IMR-90 (cell line): ENCODE results near the gene TDRD1. TPM values are rescaled to one million over a fixed set of nuclear protein-coding genes. Genes with fewer than 3 reads are reported as not detected.

Experiments
- ATAC-seq: fragments of 200-7000 bp; cut with Tn5 transposase; 2 replicates; pipeline ENCODE4 v1.9.1; 2020; ENCODE audit warnings: low read depth, mild to moderate bottlenecking, moderate library complexity
- BruUV-seq: library from RNA; stranded (reverse); fragments of 400-500 nt; replicated peaks from 2 replicates; lab custom pipeline; 2021; lab: Mats Ljungman, UMichigan
- CTCF ChIA-PET: fragments of 300-600 bp; formaldehyde crosslinking; extraction: SDS; loops from one replicate; lab custom pipeline; 2021; ENCODE audit warnings: antibody characterized with exemption; lab: Yijun Ruan, JAX
- POLR2A ChIA-PET: fragments of 300-600 bp; sonication (Branson Sonifier 250); formaldehyde crosslinking; loops from one replicate; lab custom pipeline; 2022; ENCODE audit warnings: antibody characterized with exemption; ENCODE audit not compliant: unreplicated experiment; lab: Charles Lee
- DNase-seq: peaks from one replicate; pipeline ENCODE4 v3.0.0; 2013
- H2AFZ ChIP-seq: replicated peaks from 2 replicates; pipeline ENCODE3; 2013; ENCODE audit warnings: low read length, mild to moderate bottlenecking; ENCODE audit not compliant: poor library complexity
- H2AK5ac ChIP-seq: 2 replicates; pipeline ENCODE4 v1.6.1; 2013; ENCODE audit warnings: low read depth, low read length, inconsistent platforms
- H2AK9ac ChIP-seq: replicated peaks from 2 replicates; pipeline ENCODE3; 2013; ENCODE audit warnings: mild to moderate bottlenecking, low read depth, low read length, moderate library complexity; ENCODE audit not compliant: poor library complexity
- H2BK120ac ChIP-seq: 2 replicates; pipeline ENCODE4 v1.6.1; 2013; ENCODE audit warnings: low read depth, low read length, inconsistent platforms
- H2BK15ac ChIP-seq: 3 replicates; pipeline ENCODE4 v1.6.1; 2013; ENCODE audit warnings: low read depth, low read length, inconsistent platforms
- H2BK20ac ChIP-seq: 2 replicates; pipeline ENCODE4 v1.6.1; 2013; ENCODE audit warnings: low read depth, mild to moderate bottlenecking, inconsistent platforms, low read length, moderate library complexity
- H2BK5ac ChIP-seq: 2 replicates; pipeline ENCODE4 v1.6.1; 2013; ENCODE audit warnings: mild to moderate bottlenecking, low read depth, low read length, inconsistent platforms; ENCODE audit not compliant: poor library complexity, severe bottlenecking
- H3K14ac ChIP-seq: replicated peaks from 2 replicates; pipeline ENCODE4 v1.6.1; 2013; ENCODE audit warnings: low read depth, low read length, inconsistent platforms
- H3K18ac ChIP-seq: 2 replicates; pipeline ENCODE4 v1.6.1; 2013; ENCODE audit warnings: low read depth, low read length, control low read depth
- H3K23ac ChIP-seq: 2 replicates; pipeline ENCODE4 v1.6.1; 2013; ENCODE audit warnings: low read depth, low read length, inconsistent platforms
- H3K27ac ChIP-seq: 2 replicates; pipeline ENCODE4 v1.5.1; 2013; ENCODE audit warnings: mild to moderate bottlenecking, control low read depth, low read length; ENCODE audit not compliant: insufficient read depth
- H3K27me3 ChIP-seq: 2 replicates; pipeline ENCODE4 v1.6.1; 2013; ENCODE audit warnings: low read length; ENCODE audit not compliant: control insufficient read depth, insufficient read depth
- H3K36me3 ChIP-seq: 2 replicates; pipeline ENCODE4 v1.6.1; 2013; ENCODE audit warnings: low read length, mixed read lengths; ENCODE audit not compliant: control insufficient read depth, insufficient read depth
- H3K4ac ChIP-seq: 2 replicates; pipeline ENCODE4 v1.6.1; 2013; ENCODE audit warnings: low read depth, low read length, inconsistent platforms
- H3K4me1 ChIP-seq: 2 replicates; pipeline ENCODE4 v1.6.1; 2013; ENCODE audit warnings: low read length, mixed read lengths; ENCODE audit not compliant: control insufficient read depth, insufficient read depth
- H3K4me2 ChIP-seq: 2 replicates; pipeline ENCODE4 v1.6.1; 2013; ENCODE audit warnings: low read depth, mild to moderate bottlenecking, control low read depth, low read length, moderate library complexity
- H3K4me3 ChIP-seq: 2 replicates; pipeline ENCODE4 v1.5.1; 2013; ENCODE audit warnings: low read depth, mild to moderate bottlenecking, control low read depth, low read length, moderate library complexity; ENCODE audit not compliant: insufficient read depth
- H3K56ac ChIP-seq: 2 replicates; pipeline ENCODE4 v1.6.1; 2013; ENCODE audit warnings: low read length, inconsistent platforms; ENCODE audit not compliant: insufficient read depth; ENCODE audit errors: extremely low read depth
- H3K79me1 ChIP-seq, 2 experiments: 2 replicates each; pipeline ENCODE4 v1.6.1; 2013; ENCODE audit warnings: low read length in 2 of 2, inconsistent platforms in 1 of 2, low read depth in 1 of 2
- H3K9ac ChIP-seq: 2 replicates; pipeline ENCODE4 v1.6.1; 2013; ENCODE audit warnings: low read depth, low read length, control low read depth
- H3K9me1 ChIP-seq: 2 replicates; pipeline ENCODE4 v1.6.1; 2013; ENCODE audit warnings: low read length, inconsistent platforms; ENCODE audit not compliant: insufficient read depth
- H3K9me3 ChIP-seq: 2 replicates; pipeline ENCODE4 v1.6.1; 2013; ENCODE audit warnings: low read length; ENCODE audit not compliant: control insufficient read depth, insufficient read depth
- H4K20me1 ChIP-seq: 2 replicates; pipeline ENCODE4 v1.6.1; 2013; ENCODE audit warnings: low read length, inconsistent platforms; ENCODE audit not compliant: insufficient read depth
- H4K5ac ChIP-seq: 2 replicates; pipeline ENCODE4 v1.6.1; 2013; ENCODE audit warnings: mild to moderate bottlenecking, low read depth, low read length, control low read depth
- H4K8ac ChIP-seq, 2 experiments: 2 replicates each; pipeline ENCODE4 v1.6.1; 2013; ENCODE audit warnings: low read depth in 2 of 2, low read length in 2 of 2, control low read depth in 1 of 2, inconsistent platforms in 1 of 2
- H4K91ac ChIP-seq: 2 replicates; pipeline ENCODE4 v1.6.1; 2013; ENCODE audit warnings: low read depth, low read length, inconsistent platforms; ENCODE audit not compliant: insufficient read depth
- CEBPB ChIP-seq: IDR thresholded peaks from 2 replicates; pipeline ENCODE4 v1.6.1; 2012; ENCODE audit warnings: low read depth, low read length, improper control_type of control experiment
- CHD1 ChIP-seq: IDR thresholded peaks from 2 replicates; pipeline ENCODE4 v1.6.1; 2012; ENCODE audit warnings: low read depth, low read length, improper control_type of control experiment
- CTCF ChIP-seq: conservative IDR thresholded peaks from 2 replicates; pipeline ENCODE4 v1.5.1; 2012; ENCODE audit warnings: mild to moderate bottlenecking, low read depth, low read length, improper control_type of control experiment
- ELK1 ChIP-seq: fragments of 150-350 bp; IDR thresholded peaks from 2 replicates; pipeline ENCODE4 v1.6.1; 2016; ENCODE audit warnings: low read depth, mild to moderate bottlenecking, low read length, moderate library complexity, borderline replicate concordance
- FOS ChIP-seq: fragments of 150-350 bp; IDR thresholded peaks from 2 replicates; pipeline ENCODE4 v1.6.1; 2016; ENCODE audit warnings: low read depth, low read length
- MAFK ChIP-seq: IDR thresholded peaks from 2 replicates; pipeline ENCODE4 v1.6.1; 2012; ENCODE audit warnings: low read depth, low read length, improper control_type of control experiment
- MAZ ChIP-seq: IDR thresholded peaks from 2 replicates; pipeline ENCODE4 v1.6.1; 2012; ENCODE audit warnings: low read depth, mild to moderate bottlenecking, low read length, improper control_type of control experiment, moderate library complexity, borderline replicate concordance
- MXI1 ChIP-seq: IDR thresholded peaks from 2 replicates; pipeline ENCODE4 v1.6.1; 2012; ENCODE audit warnings: low read depth, mild to moderate bottlenecking, low read length, moderate library complexity, borderline replicate concordance
- NFE2L2 ChIP-seq: fragments of 150-350 bp; IDR thresholded peaks from 2 replicates; pipeline ENCODE4 v1.6.1; 2016; ENCODE audit warnings: low read depth, mild to moderate bottlenecking, low read length
- RAD21 ChIP-seq: IDR thresholded peaks from 2 replicates; pipeline ENCODE4 v1.6.1; 2012; ENCODE audit warnings: low read length, improper control_type of control experiment
- RCOR1 ChIP-seq: IDR thresholded peaks from 2 replicates; pipeline ENCODE4 v1.6.1; 2012; ENCODE audit warnings: mild to moderate bottlenecking, low read length, improper control_type of control experiment; ENCODE audit not compliant: insufficient replicate concordance
- RFX5 ChIP-seq: IDR thresholded peaks from 2 replicates; pipeline ENCODE4 v1.8.0; 2012; ENCODE audit warnings: low read depth, mild to moderate bottlenecking, low read length, moderate library complexity
- USF2 ChIP-seq: fragments of 150-350 bp; IDR thresholded peaks from 2 replicates; pipeline ENCODE4 v1.6.1; 2017; ENCODE audit warnings: mild to moderate bottlenecking, antibody characterized with exemption, low read length, low read depth
- WGBS, 2 experiments: methylation state at CpG; one replicate each; pipeline versions ENCODE4 v1.1.5 to v1.1.7; 2013; ENCODE audit warnings: missing lambda C conversion rate in 2 of 2; ENCODE audit not compliant: insufficient read length in 1 of 2; ENCODE audit errors: extremely low coverage in 2 of 2; 5-methylcytosine and 5-hydroxymethylcytosine counted together
- dilution Hi-C: fragments of 300-500 bp; cut with HindIII; formaldehyde crosslinking; loops from one replicate; pipeline ENCODE4 v1.14.3; 2018; ENCODE audit warnings: low sequenced_read_pairs; ENCODE audit not compliant: unreplicated experiment
- in situ Hi-C: fragments of 300-500 bp; cut with MboI; formaldehyde crosslinking; loops from 3 replicates; pipeline ENCODE4 v1.14.3; 2019; ENCODE audit warnings: low sequenced_read_pairs, inconsistent platforms, mixed read lengths
- intact Hi-C: fragments of 100-400 bp; cut with micrococcal nuclease; formaldehyde crosslinking; loops from 2 replicates; pipeline ENCODE4 v1.10.0; 2022
- polyA plus RNA-seq, 3 experiments: library from polyadenylated mRNA; depleted of rRNA; stranded (reverse); fragments of >200 nt; gene quantifications; 2 replicates each; pipeline ENCODE4 v1.2.3, GENCODE V29; 2012; ENCODE audit warnings: low replicate concordance in 1 of 3
- total RNA-seq: library from RNA; depleted of rRNA; stranded (reverse); fragments of >200 nt; gene quantifications from 2 replicates; pipeline ENCODE4 v1.2.3, GENCODE V29; 2012

Gene TDRD1
- total and polyA plus RNA-seq, 2 of the 4 experiments (the other 2 are of a cell fraction), result not detected

DNA sequence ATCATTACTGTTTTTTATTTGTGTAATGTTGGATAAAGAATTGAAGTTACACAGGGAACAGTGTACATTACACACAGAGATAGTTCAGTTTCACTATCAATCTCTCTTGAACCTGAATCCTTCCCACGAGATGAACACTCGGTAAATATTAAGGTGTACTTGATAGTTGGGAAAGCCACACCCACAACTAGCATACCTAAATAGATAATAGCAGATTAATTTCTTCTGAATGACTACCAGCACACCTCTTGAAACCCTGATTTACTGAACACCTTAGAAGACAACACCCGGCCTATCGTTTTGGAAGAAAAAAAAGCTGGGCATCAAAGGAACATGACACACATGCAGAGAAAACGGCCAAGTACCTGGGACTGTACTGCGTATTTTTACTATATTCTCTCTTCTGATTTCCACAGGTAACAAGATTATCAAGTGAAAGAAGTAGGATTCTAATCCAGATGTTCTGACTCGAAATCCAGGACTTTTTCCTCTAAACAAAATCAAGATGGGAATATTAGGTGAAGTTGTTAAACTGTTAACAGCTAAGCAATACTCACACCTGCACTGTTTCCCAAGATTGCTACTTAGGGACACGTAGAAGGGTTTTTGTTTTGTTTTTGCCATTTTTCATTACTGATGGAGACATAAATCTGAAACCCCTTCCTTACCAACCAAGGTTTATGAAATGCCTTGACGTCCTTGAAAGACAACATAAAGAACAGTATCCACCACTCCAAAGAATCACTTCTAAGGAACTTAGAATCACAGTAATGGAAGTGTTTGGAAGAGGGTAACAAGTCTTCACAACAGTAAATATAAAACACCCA is 6.2 kb upstream of the TDRD1 start:
- ChIA-PET CTCF (interaction anchor here (1.1 kb wide), 1 partner anchor 131 kb away, joined by 3 read pairs; no protein-coding TSS in a partner anchor), POLR2A (interaction anchor here (0.6 kb wide), 1 partner anchor 103 kb away, joined by 3 read pairs; no protein-coding TSS in a partner anchor)
- Histone ChIP-seq H3K36me3 (no peaks in the 10 kb centered on the region), H2BK20ac (no peak overlapping the region), H3K4me1 (no peaks in the 10 kb centered on the region), H3K56ac (peak overlapping the region; percentile 92; the same call in 1 of the 2 replicates), H3K27me3 (peaks cover 2% of the 10 kb centered on the region), H3K9me1 (0 out of 2 replicates have a peak, but pooled peaks cover 3% of the 10 kb centered on the region), H3K23ac (peak overlapping the region; percentile 97; the same call in 1 of the 2 replicates), H4K20me1 (no peaks in the 10 kb centered on the region), H3K79me1 (peaks cover 3 to 28% of the 10 kb centered on the region in 2 experiments), H3K4ac (peak overlapping the region; percentile 96), H3K14ac (peak overlapping the region; percentile 96), H3K9me3 (peaks cover 4% of the 10 kb centered on the region), H4K91ac (peak overlapping the region; percentile 99; the same call in 1 of the 2 replicates), H4K8ac (peak overlapping the region; percentile 96 to 98), H3K4me2 (peak overlapping the region; percentile 96), H2AFZ (peak overlapping the region; percentile 100), H3K4me3 (peak overlapping the region; percentile 90), H2AK9ac (no peak overlapping the region), H2AK5ac (no peak overlapping the region; the same call in 1 of the 2 replicates), H4K5ac (peak overlapping the region; percentile 95; the same call in 1 of the 2 replicates), H3K9ac (peak overlapping the region; percentile 96), H2BK5ac (peak overlapping the region; percentile 83), H2BK120ac (no peak overlapping the region), H3K18ac (peak overlapping the region; percentile 90), H3K27ac (no peak overlapping the region), H2BK15ac (peak overlapping the region; percentile 93; the same call in 1 of the 3 replicates)
- intact Hi-C loops (loop anchor here (5.0 kb wide), 1 partner anchor 466 kb away; no protein-coding TSS in a partner anchor), in situ Hi-C loops (no loop called here), dilution Hi-C loops (no loop called here)
- DNase-seq (no peak), ATAC-seq (no peak)
- no CpG with 5 or more reads among the region's 9 CpGs for WGBS, 2 experiments
- BruUV-seq, result no TSS peak
- no peak for TF ChIP-seq ELK1
- no peak for TF ChIP-seq CEBPB
- no peak for TF ChIP-seq RFX5
- no peak for TF ChIP-seq RAD21
- TF ChIP-seq RCOR1, result no peak
- TF ChIP-seq CTCF, result no peak
- TF ChIP-seq USF2, result no peak
- no peak for TF ChIP-seq MAZ
- no peak for TF ChIP-seq NFE2L2
- no peak for TF ChIP-seq MAFK
- no peak for TF ChIP-seq CHD1
- no peak for TF ChIP-seq FOS
- no peak for TF ChIP-seq MXI1
